Hepatocyte (in vitro differentiated cells): Measurements from ENCODE around the gene COQ10B.

Source experiments
- CTCF ChIP-seq: fragments of 200-600 bp; sonication (generic); IDR thresholded peaks from 2 replicates; pipeline ENCODE4 v1.5.1; 2016; ENCODE audit warnings: antibody characterized with exemption, mild to moderate bottlenecking; ENCODE audit not compliant: poor library complexity
- EZH2 ChIP-seq: fragments of 200-600 bp; sonication (generic); IDR thresholded peaks from 2 replicates; pipeline ENCODE4 v1.6.1; 2016; ENCODE audit warnings: antibody characterized with exemption, mild to moderate bottlenecking, borderline replicate concordance
- EZH2phosphoT487 ChIP-seq: fragments of 200-600 bp; sonication (generic); IDR thresholded peaks from one replicate; pipeline ENCODE4 v1.6.1; 2018; ENCODE audit warnings: antibody characterized with exemption, mild to moderate bottlenecking, low read depth, moderate library complexity; ENCODE audit not compliant: unreplicated experiment, severe bottlenecking

- no peak for TF ChIP-seq EZH2phosphoT487
- TF ChIP-seq EZH2: no peak
- no peak for TF ChIP-seq CTCF
Measured at GRCh38 chr2:197486175-197486574, 32.8 kb downstream of the COQ10B start.
